Peyer's patch (tissue), 4 donors: ENCODE measurements around the gene PLOD1. TPM values are rescaled to one million over a fixed set of nuclear protein-coding genes. Genes with fewer than 3 reads are reported as not detected.

ENCODE experiments used
- DNase-seq, 3 donors: peaks; one replicate each; pipeline ENCODE4 v3.0.0-alpha.2; 2017 to 2019
- H3K27ac ChIP-seq, 4 donors: fragments of 200-600 bp; sonication (generic); one replicate each; pipeline ENCODE4 v1.5.1; 2016 to 2019
- H3K27me3 ChIP-seq, 2 donors: fragments of 200-600 bp; sonication (generic); one replicate each; pipeline ENCODE4 v1.5.1; 2019
- H3K36me3 ChIP-seq, 3 donors: fragments of 200-600 bp; sonication (generic); one replicate each; pipeline ENCODE4 v1.5.1; 2016 to 2019
- H3K4me1 ChIP-seq, 4 donors: fragments of 200-600 bp; sonication (generic); one replicate each; pipeline ENCODE4 v1.5.1; 2016 to 2019
- H3K4me3 ChIP-seq, 4 donors: fragments of 200-600 bp; sonication (generic); 1 replicate in 3 of 4; 2 replicates in 1 of 4; pipeline ENCODE4 v1.5.1; 2016 to 2019; ENCODE audit warnings: mild to moderate bottlenecking in 1 of 4
- H3K9me3 ChIP-seq, 4 donors: fragments of 200-600 bp; sonication (generic); one replicate each; pipeline ENCODE4 v1.5.1; 2016 to 2019; ENCODE audit warnings: mild to moderate bottlenecking in 1 of 4
- POLR2A ChIP-seq, 2 donors: fragments of 450-650 bp; IDR thresholded peaks; one replicate each; pipeline ENCODE4 v1.5.1; 2017; ENCODE audit warnings: antibody characterized with exemption in 2 of 2, mild to moderate bottlenecking in 2 of 2, moderate library complexity in 2 of 2
- total RNA-seq, 4 donors: library from RNA; depleted of rRNA; stranded (reverse); fragments of >200 nt; gene quantifications; one replicate each; pipeline ENCODE4 v1.1.0, GENCODE V29; 2016
- TF ChIP-seq, protein P1 (sequence below), 6 experiments: fragments of 450-650 bp in 4 of 6; fragments of 200-600 bp in 2 of 6; sonication (generic) in 1 of 6; IDR thresholded peaks; one replicate each; pipeline ENCODE4 v1.5.1; 2017 to 2019; ENCODE audit warnings: antibody characterized with exemption in 6 of 6, mild to moderate bottlenecking in 3 of 6, moderate library complexity in 1 of 6

The PLOD1 gene
- total RNA-seq, 4 donors from 2014 or later, result 23.9 to 75.2 (median 47.0) TPM

DNA sequence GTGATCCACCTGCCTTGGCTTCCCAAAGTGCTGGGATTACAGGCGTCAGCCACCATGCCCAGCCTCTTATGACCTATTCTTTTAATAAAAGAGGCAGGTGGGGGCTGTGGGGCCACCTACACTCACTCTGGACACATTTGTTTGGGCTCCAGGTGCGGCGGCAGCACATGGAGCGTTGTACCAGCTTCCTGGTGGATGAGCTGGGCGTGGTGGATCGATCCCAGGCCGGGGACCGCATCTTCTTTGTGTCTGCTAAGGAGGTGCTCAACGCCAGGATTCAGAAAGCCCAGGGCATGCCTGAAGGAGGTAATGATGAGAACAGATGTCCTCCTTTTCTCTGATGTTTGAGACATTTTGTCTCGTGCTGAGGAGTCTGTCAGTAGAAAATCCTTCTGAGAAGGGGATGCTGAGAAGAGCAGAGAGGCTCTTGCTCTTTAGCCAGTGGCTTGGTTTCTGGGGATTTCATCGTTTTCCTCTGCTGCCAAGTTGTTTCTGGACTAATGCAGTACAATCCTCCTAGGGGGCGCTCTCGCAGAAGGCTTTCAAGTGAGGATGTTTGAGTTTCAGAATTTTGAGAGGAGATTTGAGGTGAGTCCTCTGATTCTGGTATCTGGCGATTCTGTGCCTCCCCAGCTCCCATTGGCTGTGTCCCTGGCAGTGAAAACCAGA is 66.9 kb downstream of the PLOD1 start:
- Histone ChIP-seq H3K27me3 (no peaks in the 10 kb centered on the region), H3K36me3 (peaks cover 0 to 100% (median 4%) of the 10 kb centered on the region in 3 donors), H3K27ac (no peak overlapping the region), H3K9me3 (no peaks in the 10 kb centered on the region), H3K4me1 (no peaks in the 10 kb centered on the region), H3K4me3 (no peak overlapping the region)
- no peak for TF ChIP-seq POLR2A (IDR thresholded peaks at IDR 0.05)
- TF ChIP-seq, protein P1, sequence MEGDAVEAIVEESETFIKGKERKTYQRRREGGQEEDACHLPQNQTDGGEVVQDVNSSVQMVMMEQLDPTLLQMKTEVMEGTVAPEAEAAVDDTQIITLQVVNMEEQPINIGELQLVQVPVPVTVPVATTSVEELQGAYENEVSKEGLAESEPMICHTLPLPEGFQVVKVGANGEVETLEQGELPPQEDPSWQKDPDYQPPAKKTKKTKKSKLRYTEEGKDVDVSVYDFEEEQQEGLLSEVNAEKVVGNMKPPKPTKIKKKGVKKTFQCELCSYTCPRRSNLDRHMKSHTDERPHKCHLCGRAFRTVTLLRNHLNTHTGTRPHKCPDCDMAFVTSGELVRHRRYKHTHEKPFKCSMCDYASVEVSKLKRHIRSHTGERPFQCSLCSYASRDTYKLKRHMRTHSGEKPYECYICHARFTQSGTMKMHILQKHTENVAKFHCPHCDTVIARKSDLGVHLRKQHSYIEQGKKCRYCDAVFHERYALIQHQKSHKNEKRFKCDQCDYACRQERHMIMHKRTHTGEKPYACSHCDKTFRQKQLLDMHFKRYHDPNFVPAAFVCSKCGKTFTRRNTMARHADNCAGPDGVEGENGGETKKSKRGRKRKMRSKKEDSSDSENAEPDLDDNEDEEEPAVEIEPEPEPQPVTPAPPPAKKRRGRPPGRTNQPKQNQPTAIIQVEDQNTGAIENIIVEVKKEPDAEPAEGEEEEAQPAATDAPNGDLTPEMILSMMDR (IDR thresholded peaks at IDR 0.05), result peak in 5 of 6 experiments; percentile 9 to 50 (median 15)
- peak in 2 of 3 donors; percentile 52 to 59 for DNase-seq

DNA sequence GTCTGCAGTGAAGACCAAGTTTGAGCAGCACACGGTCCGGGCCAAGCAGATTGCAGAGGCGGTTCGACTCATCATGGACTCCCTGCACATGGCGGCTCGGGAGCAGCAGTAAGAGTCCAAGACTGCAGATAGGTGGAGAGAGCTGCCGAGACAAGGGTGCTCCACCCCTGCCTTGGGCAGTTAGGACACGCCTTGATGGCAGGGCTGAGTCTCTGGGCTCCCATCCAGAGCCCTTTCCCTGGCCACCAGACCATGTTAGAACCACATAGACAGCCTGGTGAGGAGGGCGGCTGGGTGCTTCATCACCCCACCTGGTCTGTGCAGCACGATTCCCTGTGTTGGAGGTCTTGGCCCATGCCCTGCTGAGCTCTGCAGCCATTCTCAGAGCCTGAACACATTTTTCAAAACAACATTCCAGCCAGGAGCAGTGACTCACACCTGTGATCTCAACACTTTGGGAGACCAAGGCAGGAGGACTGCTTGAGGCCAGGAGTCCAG is 67.5 kb downstream of the PLOD1 start:
- TF ChIP-seq POLR2A (IDR thresholded peaks at IDR 0.05), result no peak
- TF ChIP-seq, protein P1 (IDR thresholded peaks at IDR 0.05), result no peak
- Histone ChIP-seq H3K27ac (peak overlapping the region in 1 of 4 donors; percentile 19), H3K9me3 (no peaks in the 10 kb centered on the region), H3K4me3 (no peak overlapping the region), H3K36me3 (peaks cover 0 to 100% (median 4%) of the 10 kb centered on the region in 3 donors), H3K4me1 (no peaks in the 10 kb centered on the region), H3K27me3 (no peaks in the 10 kb centered on the region)
- no peak for DNase-seq

DNA sequence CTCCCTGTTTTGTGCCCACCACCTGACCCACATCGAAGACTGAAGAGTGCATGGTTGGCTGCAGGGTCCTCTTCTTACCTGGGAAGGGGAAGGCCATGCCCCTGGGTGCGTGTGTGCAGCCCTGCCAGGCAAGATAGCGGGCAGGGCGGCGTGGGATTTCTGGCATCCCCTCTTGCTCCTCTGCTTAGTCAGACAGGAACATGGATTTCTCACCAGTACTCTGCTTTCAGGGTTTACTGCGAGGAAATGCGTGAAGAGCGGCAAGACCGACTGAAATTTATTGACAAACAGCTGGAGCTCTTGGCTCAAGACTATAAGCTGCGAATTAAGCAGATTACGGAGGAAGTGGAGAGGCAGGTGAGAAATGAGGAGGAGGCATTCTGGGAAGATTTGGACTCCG is 69.2 kb downstream of the PLOD1 start:
- Histone ChIP-seq H3K36me3 (peaks cover 0 to 97% (median 2%) of the 10 kb centered on the region in 3 donors), H3K4me3 (no peak overlapping the region), H3K27me3 (no peaks in the 10 kb centered on the region), H3K9me3 (no peaks in the 10 kb centered on the region), H3K4me1 (no peaks in the 10 kb centered on the region), H3K27ac (peak overlapping the region in 2 of 4 donors; percentile 7 to 50)
- TF ChIP-seq, protein P1 (IDR thresholded peaks at IDR 0.05), result no peak
- TF ChIP-seq POLR2A (IDR thresholded peaks at IDR 0.05), result no peak
- DNase-seq, result no peak

- no peaks in the 10 kb centered on the region for H3K4me1 ChIP-seq
- no peaks in the 10 kb centered on the region for H3K9me3 ChIP-seq
- no peak for TF ChIP-seq POLR2A (IDR thresholded peaks at IDR 0.05)
- TF ChIP-seq, protein P1 (IDR thresholded peaks at IDR 0.05), result no peak
- H3K36me3 ChIP-seq, result peaks cover 0 to 96% (median 0%) of the 10 kb centered on the region in 3 donors
- peak overlapping the region in 1 of 4 donors; percentile 52 for H3K27ac ChIP-seq
- H3K4me3 ChIP-seq, result no peak overlapping the region
- H3K27me3 ChIP-seq, result no peaks in the 10 kb centered on the region
- no peak for DNase-seq
These were observed 71.1 kb downstream of the PLOD1 start for GRCh38 chr1:12005488-12006166.

- TF ChIP-seq, protein P1 (IDR thresholded peaks at IDR 0.05), result no peak
- TF ChIP-seq POLR2A (IDR thresholded peaks at IDR 0.05), result no peak
- no peak for DNase-seq
- no peaks in the 10 kb centered on the region for H3K9me3 ChIP-seq
These were observed 71.8 kb downstream of the PLOD1 start for GRCh38 chr1:12006167-12006921.

More at GRCh38 chr1:12006167-12006921, 71.8 kb downstream of the PLOD1 start:
- H3K27ac ChIP-seq, result no peak overlapping the region
- H3K36me3 ChIP-seq, result peaks cover 0 to 96% (median 0%) of the 10 kb centered on the region in 3 donors
- no peaks in the 10 kb centered on the region for H3K4me1 ChIP-seq
- no peaks in the 10 kb centered on the region for H3K27me3 ChIP-seq
- H3K4me3 ChIP-seq, result no peak overlapping the region
